Progenitor cell of endocrine pancreas (in vitro differentiated cells): ENCODE results near the gene CRELD2. TPM values are rescaled to one million over a fixed set of nuclear protein-coding genes. Genes with fewer than 3 reads are reported as not detected.

Experiments used
- DNase-seq: peaks from one replicate; pipeline ENCODE4 v3.0.0; 2021; ENCODE audit warnings: low spot score; ENCODE audit not compliant: unreplicated experiment
- H3K27ac Mint-ChIP-seq: 2 replicates; pipeline ENCODE4 v1.8.0; 2021; ENCODE audit warnings: mild to moderate bottlenecking, moderate library complexity, mixed read lengths
- H3K27me3 Mint-ChIP-seq: 2 replicates; pipeline ENCODE4 v1.8.0; 2021; ENCODE audit warnings: mixed read lengths
- H3K36me3 Mint-ChIP-seq: 2 replicates; pipeline ENCODE4 v1.8.0; 2022; ENCODE audit warnings: mixed read lengths; ENCODE audit not compliant: insufficient read depth
- H3K4me1 Mint-ChIP-seq: 2 replicates; pipeline ENCODE4 v1.8.0; 2021; ENCODE audit warnings: low read depth, mixed read lengths
- H3K4me3 Mint-ChIP-seq: 2 replicates; pipeline ENCODE4 v1.8.0; 2021; ENCODE audit warnings: low read depth, mild to moderate bottlenecking, moderate library complexity, mixed read lengths
- H3K9me3 Mint-ChIP-seq: 2 replicates; pipeline ENCODE4 v1.8.0; 2021; ENCODE audit warnings: low read depth, mixed read lengths
- CTCF ChIP-seq: fragments of 200-600 bp; sonication (generic); IDR thresholded peaks from one replicate; pipeline ENCODE4 v1.5.0; 2021; ENCODE audit warnings: antibody characterized with exemption, mild to moderate bottlenecking; ENCODE audit not compliant: unreplicated experiment
- total RNA-seq: library from RNA; stranded (reverse); gene quantifications from 2 replicates; pipeline ENCODE4 v1.2.1, GENCODE V29; 2021

The CRELD2 gene
- total RNA-seq, 1 donor from 2014 or later: 42.2 TPM

- Mint-ChIP-seq H3K9me3 (no peaks in the 10 kb centered on the region), H3K4me1 (no peaks in the 10 kb centered on the region), H3K27me3 (no peaks in the 10 kb centered on the region), H3K4me3 (no peak overlapping the region), H3K36me3 (peaks cover 20% of the 10 kb centered on the region), H3K27ac (no peak overlapping the region)
- no peak for DNase-seq
- TF ChIP-seq CTCF: no peak
Observed at GRCh38 chr22:49903322-49904039, 15.0 kb upstream of the CRELD2 start.

- Mint-ChIP-seq H3K9me3 (no peaks in the 10 kb centered on the region), H3K4me3 (no peak overlapping the region), H3K27me3 (no peaks in the 10 kb centered on the region), H3K27ac (no peak overlapping the region), H3K36me3 (peaks cover 16% of the 10 kb centered on the region), H3K4me1 (no peaks in the 10 kb centered on the region)
- TF ChIP-seq CTCF: no peak
- no peak for DNase-seq
Observed at GRCh38 chr22:49904040-49904369, 14.4 kb upstream of the CRELD2 start.

- H3K4me3 Mint-ChIP-seq: no peak overlapping the region
- no peaks in the 10 kb centered on the region for H3K27me3 Mint-ChIP-seq
- no peak overlapping the region for H3K27ac Mint-ChIP-seq
- no peaks in the 10 kb centered on the region for H3K4me1 Mint-ChIP-seq
- TF ChIP-seq CTCF: no peak
- H3K36me3 Mint-ChIP-seq: peaks cover 13% of the 10 kb centered on the region
- H3K9me3 Mint-ChIP-seq: no peaks in the 10 kb centered on the region
- DNase-seq: no peak
Observed at GRCh38 chr22:49905465-49905864, 13.0 kb upstream of the CRELD2 start.

- Mint-ChIP-seq H3K27ac (no peak overlapping the region), H3K27me3 (no peaks in the 10 kb centered on the region), H3K4me1 (no peaks in the 10 kb centered on the region), H3K36me3 (peaks cover 12% of the 10 kb centered on the region), H3K9me3 (no peaks in the 10 kb centered on the region), H3K4me3 (no peak overlapping the region)
- TF ChIP-seq CTCF: no peak
- no peak for DNase-seq
Observed at GRCh38 chr22:49906071-49906798, 12.2 kb upstream of the CRELD2 start.

- no peak for TF ChIP-seq CTCF
- peaks cover 7% of the 10 kb centered on the region for H3K36me3 Mint-ChIP-seq
- no peak for DNase-seq
Observed at GRCh38 chr22:49906799-49907290, 11.6 kb upstream of the CRELD2 start.

More at GRCh38 chr22:49906799-49907290, 11.6 kb upstream of the CRELD2 start:
- Mint-ChIP-seq H3K27me3 (no peaks in the 10 kb centered on the region), H3K4me1 (no peaks in the 10 kb centered on the region), H3K27ac (no peak overlapping the region), H3K9me3 (no peaks in the 10 kb centered on the region), H3K4me3 (no peak overlapping the region)
